ENCODE measurements around the gene FALEC. TPM values are rescaled to one million over a fixed set of nuclear protein-coding genes. Genes with fewer than 3 reads are reported as not detected.

The FALEC gene
- total RNA-seq, 1 experiment from 2014 or later, result 0.71 TPM

DNA sequence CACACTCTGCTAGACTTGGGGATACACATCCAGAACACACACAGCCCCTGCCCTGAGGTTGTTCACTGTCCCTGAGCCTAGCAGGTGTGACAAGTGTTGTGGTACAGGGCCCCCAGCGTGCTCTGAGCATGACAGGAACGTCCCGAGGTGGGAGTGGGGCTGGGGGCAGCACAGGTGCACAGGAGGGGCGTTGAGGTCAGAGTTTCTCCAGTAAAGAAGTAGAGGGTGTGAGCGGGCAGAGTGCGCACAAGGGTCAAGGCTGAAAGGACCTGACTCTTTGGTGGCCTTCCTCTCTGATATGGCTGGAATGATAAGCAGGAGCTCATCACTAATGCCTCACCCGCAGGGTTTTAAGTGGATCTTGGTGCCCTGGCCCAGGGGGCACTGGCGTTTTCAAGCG lies 1.3 kb upstream of the FALEC start:
- Mint-ChIP-seq H3K4me3 (ENCODE audit: low read depth, unreplicated experiment) (peak overlapping the region; percentile 73), H3K27ac (ENCODE audit: unreplicated experiment) (no peak overlapping the region), H3K9me3 (ENCODE audit: low read depth, unreplicated experiment) (no peaks in the 10 kb centered on the region), H3K36me3 (ENCODE audit: insufficient read depth, unreplicated experiment) (peaks cover 21% of the 10 kb centered on the region), H3K4me1 (ENCODE audit: low read depth, unreplicated experiment) (peaks cover 12% of the 10 kb centered on the region), H3K27me3 (ENCODE audit: unreplicated experiment) (no peaks in the 10 kb centered on the region)
- BruUV-seq (replicated peaks), result no TSS peak
- CTCF ChIA-PET, result interaction anchor here (0.6 kb wide), 1 partner anchor 20 kb away, joined by 3 read pairs; no protein-coding TSS in a partner anchor
- intact Hi-C loops (cut with micrococcal nuclease; ENCODE audit: unreplicated experiment), result no loop called here
- TF ChIP-seq CTCF (IDR thresholded peaks at IDR 0.05; ENCODE audit: unreplicated experiment), result no peak
- no peak for DNase-seq

- Mint-ChIP-seq H3K9me3 (ENCODE audit: low read depth, unreplicated experiment) (no peaks in the 10 kb centered on the region), H3K4me1 (ENCODE audit: low read depth, unreplicated experiment) (peaks cover 12% of the 10 kb centered on the region), H3K4me3 (ENCODE audit: low read depth, unreplicated experiment) (peak overlapping the region; percentile 73), H3K27me3 (ENCODE audit: unreplicated experiment) (no peaks in the 10 kb centered on the region), H3K36me3 (ENCODE audit: insufficient read depth, unreplicated experiment) (peaks cover 21% of the 10 kb centered on the region), H3K27ac (ENCODE audit: unreplicated experiment) (no peak overlapping the region)
- intact Hi-C loops (cut with micrococcal nuclease; ENCODE audit: unreplicated experiment), result no loop called here
- CTCF ChIA-PET, result interaction anchor here (0.6 to 1.6 kb wide), 6 partner anchors 14 to 152 kb away, joined by 3 to 24 read pairs (median 7); partner anchors contain the start of gene RPRD2
- DNase-seq, result no peak
- no peak for TF ChIP-seq CTCF (IDR thresholded peaks at IDR 0.05; ENCODE audit: unreplicated experiment)
- BruUV-seq (replicated peaks), result no TSS peak
Measured at GRCh38 chr1:150514913-150515327, 632 bp upstream of the FALEC start.

- peaks cover 17% of the 10 kb centered on the region for H3K36me3 Mint-ChIP-seq (ENCODE audit: insufficient read depth, unreplicated experiment)
- H3K4me3 Mint-ChIP-seq (ENCODE audit: low read depth, unreplicated experiment), result peak overlapping the region; percentile 73
- peak overlapping the region; percentile 1 for H3K27ac Mint-ChIP-seq (ENCODE audit: unreplicated experiment)
- CTCF ChIA-PET, result interaction anchor here (0.5 to 1.6 kb wide), 13 partner anchors 12 to 637 kb away, joined by 3 to 24 read pairs (median 4); partner anchors contain the start of genes ENSA, RPRD2 and SETDB1
- intact Hi-C loops (cut with micrococcal nuclease; ENCODE audit: unreplicated experiment), result no loop called here
- no peaks in the 10 kb centered on the region for H3K27me3 Mint-ChIP-seq (ENCODE audit: unreplicated experiment)
- no peaks in the 10 kb centered on the region for H3K9me3 Mint-ChIP-seq (ENCODE audit: low read depth, unreplicated experiment)
- BruUV-seq (replicated peaks), result TSS peak; percentile 45
- TF ChIP-seq CTCF (IDR thresholded peaks at IDR 0.05; ENCODE audit: unreplicated experiment), result no peak
- peak; percentile 20 for DNase-seq
- peaks cover 12% of the 10 kb centered on the region for H3K4me1 Mint-ChIP-seq (ENCODE audit: low read depth, unreplicated experiment)
Measured at GRCh38 chr1:150516050-150516591, 569 bp downstream of the FALEC start.

DNA sequence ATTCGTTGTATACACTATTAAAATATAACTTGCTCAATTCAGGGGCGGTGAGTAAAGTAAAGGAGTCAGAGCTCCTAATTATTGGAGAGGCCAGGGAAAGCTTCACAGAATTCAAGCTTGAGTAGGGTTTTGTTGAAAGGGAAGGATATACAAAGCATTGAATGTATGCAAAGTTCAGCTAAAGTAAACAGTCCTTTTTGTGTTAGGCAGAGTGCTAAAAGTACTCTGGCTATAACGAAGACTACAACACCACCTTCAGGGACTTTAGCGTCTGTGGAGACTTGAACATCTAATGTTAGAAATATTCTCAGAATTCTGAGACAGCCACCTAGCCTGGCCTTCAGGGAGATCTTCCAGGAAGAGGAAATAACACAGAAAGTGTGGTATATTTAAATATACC lies 1.1 kb downstream of the FALEC start:
- BruUV-seq (replicated peaks), result no TSS peak
- Mint-ChIP-seq H3K9me3 (ENCODE audit: low read depth, unreplicated experiment) (no peaks in the 10 kb centered on the region), H3K36me3 (ENCODE audit: insufficient read depth, unreplicated experiment) (peaks cover 17% of the 10 kb centered on the region), H3K4me3 (ENCODE audit: low read depth, unreplicated experiment) (peak overlapping the region; percentile 73), H3K4me1 (ENCODE audit: low read depth, unreplicated experiment) (peaks cover 12% of the 10 kb centered on the region), H3K27me3 (ENCODE audit: unreplicated experiment) (no peaks in the 10 kb centered on the region), H3K27ac (ENCODE audit: unreplicated experiment) (peak overlapping the region; percentile 1)
- CTCF ChIA-PET, result interaction anchor here (0.5 to 1.6 kb wide), 8 partner anchors 12 to 637 kb away, joined by 3 to 24 read pairs (median 4); partner anchors contain the start of gene ENSA
- no peak for DNase-seq
- intact Hi-C loops (cut with micrococcal nuclease; ENCODE audit: unreplicated experiment), result no loop called here
- no peak for TF ChIP-seq CTCF (IDR thresholded peaks at IDR 0.05; ENCODE audit: unreplicated experiment)

Measured in Calu3 (cell line).